Endothelial cell of umbilical vein (primary cell): Measurements from ENCODE around the gene MUC13. TPM values are rescaled to one million over a fixed set of nuclear protein-coding genes. Genes with fewer than 3 reads are reported as not detected.

Experiments
- BruUV-seq: library from RNA; stranded (reverse); fragments of 400-500 nt; replicated peaks from 2 replicates; lab custom pipeline; 2021; lab: Mats Ljungman, UMichigan
- CTCF ChIA-PET: fragments of 300-600, 350-600 bp; sonication (Branson Sonifier 250); formaldehyde crosslinking; loops from one replicate; lab custom pipeline; 2021; ENCODE audit warnings: antibody characterized with exemption, inconsistent platforms; lab: Charles Lee
- POLR2A ChIA-PET: fragments of 300-600, 350-600 bp; sonication (Branson Sonifier 250); formaldehyde crosslinking; loops from one replicate; lab custom pipeline; 2021; ENCODE audit warnings: antibody characterized with exemption, inconsistent platforms; lab: Charles Lee
- DNase-seq: peaks from one replicate; pipeline ENCODE4 v3.0.0-alpha.2; 2011; ENCODE audit warnings: low read depth, low spot score
- FAIRE-seq: peaks from 2 replicates; lab custom pipeline; 2011; peaks lifted over from hg19 to GRCh38; lab: Jason Lieb, UNC
- H2AFZ ChIP-seq: 2 replicates; pipeline ENCODE4 v1.6.0; 2012; ENCODE audit warnings: low read depth, low read length, control low read depth, inconsistent platforms
- H3K27ac ChIP-seq: 2 replicates; pipeline ENCODE4 v1.5.1; 2011; ENCODE audit warnings: low read depth, mild to moderate bottlenecking, control low read depth, low read length, moderate library complexity; ENCODE audit not compliant: insufficient read depth
- H3K27me3 ChIP-seq, 2 experiments: 2 replicates each; pipeline versions ENCODE4 v1.6.0 to v1.6.1; 2011; ENCODE audit warnings: low read length in 2 of 2, mixed read lengths in 1 of 2; ENCODE audit not compliant: control insufficient read depth in 2 of 2, insufficient read depth in 2 of 2
- H3K36me3 ChIP-seq, 2 experiments: 2 replicates in 1 of 2; 3 replicates in 1 of 2; pipeline ENCODE4 v1.5.1; 2011; ENCODE audit warnings: low read length in 2 of 2, mild to moderate bottlenecking in 1 of 2, moderate library complexity in 1 of 2; ENCODE audit not compliant: control insufficient read depth in 2 of 2, insufficient read depth in 2 of 2; ENCODE audit errors: extremely low read depth in 1 of 2
- H3K4me1 ChIP-seq: 3 replicates; pipeline ENCODE4 v1.5.1; 2011; ENCODE audit warnings: mild to moderate bottlenecking, low read length; ENCODE audit not compliant: control insufficient read depth, insufficient read depth; ENCODE audit errors: extremely low read depth
- H3K4me2 ChIP-seq: 2 replicates; pipeline ENCODE4 v1.6.1; 2011; ENCODE audit warnings: low read length, control low read depth, mixed read lengths; ENCODE audit not compliant: insufficient read depth
- H3K4me3 ChIP-seq, 3 experiments: fragments of 200-600 bp in 1 of 3; sonication (generic), shearing (Covaris generic) in 1 of 3; replicated peaks in 1 of 3; 2 replicates each; pipeline ENCODE4 v1.5.1; 2011 to 2016; ENCODE audit warnings: control low read depth in 3 of 3, low read length in 3 of 3, mild to moderate bottlenecking in 2 of 3, inconsistent platforms in 1 of 3, low read depth in 1 of 3, moderate library complexity in 1 of 3; ENCODE audit not compliant: insufficient read depth in 1 of 3
- H3K79me2 ChIP-seq: 2 replicates; pipeline ENCODE4 v1.6.0; 2012; ENCODE audit warnings: low read length, inconsistent platforms; ENCODE audit not compliant: control insufficient read depth, insufficient read depth
- H3K9ac ChIP-seq: replicated peaks from 2 replicates; pipeline ENCODE3; 2011; ENCODE audit warnings: low read length, control low read depth; ENCODE audit not compliant: insufficient read depth; ENCODE audit errors: extremely low read depth
- H3K9me1 ChIP-seq: replicated peaks from 3 replicates; pipeline ENCODE4 v1.6.0; 2011; ENCODE audit warnings: mild to moderate bottlenecking, low read length; ENCODE audit not compliant: control insufficient read depth, insufficient read depth; ENCODE audit errors: extremely low read depth
- H3K9me3 ChIP-seq: replicated peaks from 2 replicates; pipeline ENCODE4 v1.5.1; 2012; ENCODE audit warnings: low read length, inconsistent platforms; ENCODE audit not compliant: control insufficient read depth, insufficient read depth
- H4K20me1 ChIP-seq: replicated peaks from 2 replicates; pipeline ENCODE3; 2011; ENCODE audit warnings: mild to moderate bottlenecking, low read length; ENCODE audit not compliant: control insufficient read depth, insufficient read depth; ENCODE audit errors: extremely low read depth
- EZH2 ChIP-seq: IDR thresholded peaks from 2 replicates; pipeline ENCODE4 v1.6.1; 2012; ENCODE audit warnings: borderline replicate concordance, low read depth, mild to moderate bottlenecking, moderate library complexity, low read length, inconsistent platforms; ENCODE audit not compliant: severe bottlenecking
- FOS ChIP-seq: IDR thresholded peaks from 2 replicates; pipeline ENCODE4 v1.6.1; 2011; ENCODE audit warnings: mild to moderate bottlenecking, low read length, moderate library complexity, borderline replicate concordance; ENCODE audit not compliant: insufficient read depth
- GATA2 ChIP-seq: IDR thresholded peaks from 2 replicates; pipeline ENCODE4 v1.7.0; 2011; ENCODE audit warnings: low read depth, mild to moderate bottlenecking, moderate library complexity, mixed read lengths, low read length; ENCODE audit not compliant: insufficient read length, insufficient read depth
- JUN ChIP-seq: IDR thresholded peaks from 2 replicates; pipeline ENCODE4 v1.6.1; 2011; ENCODE audit warnings: borderline replicate concordance, low read depth; ENCODE audit not compliant: insufficient read length, insufficient read depth
- MAX ChIP-seq: IDR thresholded peaks from 2 replicates; pipeline ENCODE4 v1.6.1; 2011; ENCODE audit not compliant: insufficient read depth, insufficient read length
- MYC ChIP-seq: IDR thresholded peaks from one replicate; pipeline ENCODE4 v1.6.1; 2011; ENCODE audit warnings: mild to moderate bottlenecking, low read depth, low read length
- POLR2A ChIP-seq: IDR thresholded peaks from 2 replicates; pipeline ENCODE4 v1.6.1; 2012; ENCODE audit warnings: low read depth, mild to moderate bottlenecking, control low read depth, low read length
- POLR2AphosphoS5 ChIP-seq: IDR thresholded peaks from 2 replicates; pipeline ENCODE4 v1.6.1; 2012; ENCODE audit warnings: low read depth, mild to moderate bottlenecking, control low read depth, low read length, moderate library complexity; ENCODE audit not compliant: insufficient read depth
- dilution Hi-C: fragments of 300-500 bp; cut with MboI; formaldehyde crosslinking; loops from one replicate; pipeline ENCODE4 v1.15.0; 2019; ENCODE audit warnings: low sequenced_read_pairs; ENCODE audit not compliant: extremely low pct_ligation_motif_present
- intact Hi-C: fragments of 100-400 bp; cut with micrococcal nuclease; formaldehyde crosslinking; loops from one replicate; pipeline ENCODE4 v1.10.0; 2022
- polyA plus RNA-seq, 4 experiments: library from polyadenylated mRNA; depleted of rRNA in 3 of 4; stranded (reverse) in 3 of 4; unstranded in 1 of 4; fragments of >200 nt; gene quantifications; 2 replicates each; pipeline versions ENCODE4 v1.2.1 to v1.2.3, GENCODE V29; 2011 to 2012; ENCODE audit warnings: missing spikeins in 1 of 4
- total RNA-seq: library from RNA; stranded (reverse); gene quantifications from 2 replicates; pipeline ENCODE4 v1.2.3, GENCODE V29; 2021
- TF ChIP-seq, protein P1 (sequence below), 2 donors: IDR thresholded peaks; 1 replicate in 1 of 2; 2 replicates in 1 of 2; pipeline ENCODE4 v1.5.1; 2011; ENCODE audit warnings: low read length in 2 of 2, mild to moderate bottlenecking in 2 of 2, moderate library complexity in 2 of 2, control low read depth in 1 of 2, inconsistent platforms in 1 of 2, low read depth in 1 of 2; ENCODE audit not compliant: insufficient read depth in 1 of 2; ENCODE audit errors: extremely low read depth in 1 of 2

The MUC13 gene
- total and polyA plus RNA-seq, 2 donors (not counting 3 experiments of a cell fraction or from before 2014, with no cell fraction given): not detected

- ChIA-PET CTCF (interaction anchor here (0.7 to 1.4 kb wide), 5 partner anchors 14 to 584 kb away, joined by 3 to 6 read pairs (median 3); no protein-coding TSS in a partner anchor), POLR2A (no interaction called here)
- Histone ChIP-seq H4K20me1 (no peaks in the 10 kb centered on the region), H3K9me3 (no peaks in the 10 kb centered on the region), H3K4me2 (no peak overlapping the region), H2AFZ (no peak overlapping the region), H3K36me3 (no peaks in the 10 kb centered on the region), H3K4me1 (no peaks in the 10 kb centered on the region), H3K27me3 (peaks cover 1 to 2% of the 10 kb centered on the region in 2 experiments), H3K9me1 (no peaks in the 10 kb centered on the region), H3K27ac (no peak overlapping the region), H3K9ac (no peak overlapping the region), H3K79me2 (no peaks in the 10 kb centered on the region), H3K4me3 (no peak overlapping the region)
- dilution Hi-C loops (no loop called here), intact Hi-C loops (no loop called here)
- FAIRE-seq (no peak), DNase-seq (no peak)
- TF ChIP-seq MYC (no peak), POLR2A (no peak), GATA2 (no peak), EZH2 (no peak), FOS (no peak), JUN (no peak), POLR2AphosphoS5 (no peak), MAX (no peak)
- TF ChIP-seq, protein P1, sequence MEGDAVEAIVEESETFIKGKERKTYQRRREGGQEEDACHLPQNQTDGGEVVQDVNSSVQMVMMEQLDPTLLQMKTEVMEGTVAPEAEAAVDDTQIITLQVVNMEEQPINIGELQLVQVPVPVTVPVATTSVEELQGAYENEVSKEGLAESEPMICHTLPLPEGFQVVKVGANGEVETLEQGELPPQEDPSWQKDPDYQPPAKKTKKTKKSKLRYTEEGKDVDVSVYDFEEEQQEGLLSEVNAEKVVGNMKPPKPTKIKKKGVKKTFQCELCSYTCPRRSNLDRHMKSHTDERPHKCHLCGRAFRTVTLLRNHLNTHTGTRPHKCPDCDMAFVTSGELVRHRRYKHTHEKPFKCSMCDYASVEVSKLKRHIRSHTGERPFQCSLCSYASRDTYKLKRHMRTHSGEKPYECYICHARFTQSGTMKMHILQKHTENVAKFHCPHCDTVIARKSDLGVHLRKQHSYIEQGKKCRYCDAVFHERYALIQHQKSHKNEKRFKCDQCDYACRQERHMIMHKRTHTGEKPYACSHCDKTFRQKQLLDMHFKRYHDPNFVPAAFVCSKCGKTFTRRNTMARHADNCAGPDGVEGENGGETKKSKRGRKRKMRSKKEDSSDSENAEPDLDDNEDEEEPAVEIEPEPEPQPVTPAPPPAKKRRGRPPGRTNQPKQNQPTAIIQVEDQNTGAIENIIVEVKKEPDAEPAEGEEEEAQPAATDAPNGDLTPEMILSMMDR (IDR thresholded peaks at IDR 0.05; ENCODE audit: extremely low read depth in 1 of 2, insufficient read depth in 1 of 2, low read depth in 1 of 2, low read length in 2 of 2): no peak
- no TSS peak for BruUV-seq
Observed at GRCh38 chr3:124935264-124935663, 713 bp upstream of the MUC13 start.
